HEK293 (cell line): Measurements from ENCODE around the gene CFAP107.

Experiments
- ATF2 ChIP-seq: fragments of 450-650 bp; formaldehyde crosslinking; IDR thresholded peaks from 2 replicates; pipeline ENCODE4 v1.5.1; 2016; ENCODE audit warnings: missing biosample characterization, missing genetic modification characterization, low read depth
- KLF10 ChIP-seq: fragments of 450-650 bp; IDR thresholded peaks from 2 replicates; pipeline ENCODE4 v1.5.1; 2018; ENCODE audit warnings: missing biosample characterization, mild to moderate bottlenecking, missing genetic modification characterization
- REST ChIP-seq: fragments of 450-650 bp; formaldehyde crosslinking; IDR thresholded peaks from 2 replicates; pipeline ENCODE4 v1.5.1; 2016; ENCODE audit warnings: missing biosample characterization, missing genetic modification characterization
- ZNF132 ChIP-seq: fragments of 450-650 bp; formaldehyde crosslinking; IDR thresholded peaks from 2 replicates; pipeline ENCODE4 v1.5.1; 2017; ENCODE audit warnings: missing biosample characterization, missing genetic modification characterization, borderline replicate concordance
- ZNF146 ChIP-seq: fragments of 450-650 bp; formaldehyde crosslinking; IDR thresholded peaks from 2 replicates; pipeline ENCODE4 v1.5.1; 2016; ENCODE audit warnings: missing biosample characterization, missing genetic modification characterization
- ZNF169 ChIP-seq: fragments of 450-650 bp; formaldehyde crosslinking; IDR thresholded peaks from 2 replicates; pipeline ENCODE4 v1.5.1; 2016; ENCODE audit warnings: missing biosample characterization, missing genetic modification characterization
- ZNF404 ChIP-seq: fragments of 450-650 bp; formaldehyde crosslinking; IDR thresholded peaks from 2 replicates; pipeline ENCODE4 v1.5.1; 2017; ENCODE audit warnings: missing biosample characterization, missing genetic modification characterization
- ZNF48 ChIP-seq: fragments of 450-650 bp; formaldehyde crosslinking; IDR thresholded peaks from 2 replicates; pipeline ENCODE4 v1.5.1; 2016; ENCODE audit warnings: missing biosample characterization, missing genetic modification characterization
- ZNF513 ChIP-seq: fragments of 450-650 bp; IDR thresholded peaks from 2 replicates; pipeline ENCODE4 v1.5.1; 2018; ENCODE audit warnings: missing biosample characterization, missing genetic modification characterization
- ZNF548 ChIP-seq: fragments of 450-650 bp; formaldehyde crosslinking; IDR thresholded peaks from 2 replicates; pipeline ENCODE4 v1.5.1; 2016; ENCODE audit warnings: missing biosample characterization, missing genetic modification characterization
- ZNF580 ChIP-seq: fragments of 450-650 bp; formaldehyde crosslinking; IDR thresholded peaks from 2 replicates; pipeline ENCODE4 v1.5.1; 2016; ENCODE audit warnings: missing biosample characterization, missing genetic modification characterization
- TF ChIP-seq, protein P1 (sequence below): fragments of 450-650 bp; formaldehyde crosslinking; IDR thresholded peaks from 2 replicates; pipeline ENCODE4 v1.5.1; 2016; ENCODE audit warnings: missing biosample characterization, missing genetic modification characterization

DNA sequence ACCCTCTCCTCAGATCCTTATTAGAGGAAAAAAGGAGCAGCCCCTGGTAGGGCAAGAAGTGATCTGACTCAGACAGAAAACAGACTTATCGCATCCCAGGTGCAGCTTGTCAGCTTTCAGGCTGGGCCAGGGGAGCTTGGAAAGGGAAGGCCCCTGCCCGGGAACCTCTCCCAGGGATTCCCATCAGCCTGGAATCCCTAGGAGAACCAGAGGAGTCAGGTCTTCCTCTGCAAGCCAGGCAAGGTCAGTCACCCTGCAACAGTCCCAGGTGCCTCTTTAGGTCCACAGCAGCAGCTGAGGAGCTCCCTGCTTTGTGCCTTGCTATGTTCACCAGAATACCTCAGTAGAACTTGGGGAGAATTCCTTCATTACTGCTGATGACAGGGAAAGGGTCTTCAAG is 24.6 kb downstream of the CFAP107 start:
- TF ChIP-seq, protein P1, sequence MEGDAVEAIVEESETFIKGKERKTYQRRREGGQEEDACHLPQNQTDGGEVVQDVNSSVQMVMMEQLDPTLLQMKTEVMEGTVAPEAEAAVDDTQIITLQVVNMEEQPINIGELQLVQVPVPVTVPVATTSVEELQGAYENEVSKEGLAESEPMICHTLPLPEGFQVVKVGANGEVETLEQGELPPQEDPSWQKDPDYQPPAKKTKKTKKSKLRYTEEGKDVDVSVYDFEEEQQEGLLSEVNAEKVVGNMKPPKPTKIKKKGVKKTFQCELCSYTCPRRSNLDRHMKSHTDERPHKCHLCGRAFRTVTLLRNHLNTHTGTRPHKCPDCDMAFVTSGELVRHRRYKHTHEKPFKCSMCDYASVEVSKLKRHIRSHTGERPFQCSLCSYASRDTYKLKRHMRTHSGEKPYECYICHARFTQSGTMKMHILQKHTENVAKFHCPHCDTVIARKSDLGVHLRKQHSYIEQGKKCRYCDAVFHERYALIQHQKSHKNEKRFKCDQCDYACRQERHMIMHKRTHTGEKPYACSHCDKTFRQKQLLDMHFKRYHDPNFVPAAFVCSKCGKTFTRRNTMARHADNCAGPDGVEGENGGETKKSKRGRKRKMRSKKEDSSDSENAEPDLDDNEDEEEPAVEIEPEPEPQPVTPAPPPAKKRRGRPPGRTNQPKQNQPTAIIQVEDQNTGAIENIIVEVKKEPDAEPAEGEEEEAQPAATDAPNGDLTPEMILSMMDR (tag by site-specific recombination): no peak
- TF ChIP-seq ZNF132 (tag by site-specific recombination) (no peak), REST (tag by site-specific recombination) (no peak), ATF2 (no peak), KLF10 (no peak), ZNF146 (tag by site-specific recombination) (no peak), ZNF548 (tag by site-specific recombination) (no peak), ZNF513 (no peak), ZNF580 (tag by site-specific recombination) (no peak), ZNF404 (tag by site-specific recombination) (no peak), ZNF169 (tag by site-specific recombination) (no peak), ZNF48 (tag by site-specific recombination) (no peak)
